ENCODE results near the gene SMIM41.
A peak's percentile ranks its signal among the peaks of the same experiment; 100 is the strongest.

Gene SMIM41

GRCh38 chr12:52146822-52147366 lies 67.4 kb downstream of the SMIM41 start:
- no peaks in the 10 kb centered on the region for H3K9me3 ChIP-seq (ENCODE audit: control insufficient read depth, insufficient read depth, low read length)
- no peaks in the 10 kb centered on the region for H3K36me3 ChIP-seq (ENCODE audit: insufficient read depth, low read length)
- peaks cover 47% of the 10 kb centered on the region for H3K4me1 ChIP-seq (ENCODE audit: insufficient read depth, low read length)
- no peak overlapping the region for H3K9ac ChIP-seq (ENCODE audit: low read depth, low read length)

- no peaks in the 10 kb centered on the region for H3K36me3 ChIP-seq (ENCODE audit: insufficient read depth, low read length)
- H3K9ac ChIP-seq (ENCODE audit: low read depth, low read length): peak overlapping the region; percentile 19; the same call in 1 of the 2 replicates
- H3K9me3 ChIP-seq (ENCODE audit: control insufficient read depth, insufficient read depth, low read length): no peaks in the 10 kb centered on the region
- H3K4me1 ChIP-seq (ENCODE audit: insufficient read depth, low read length): peaks cover 47% of the 10 kb centered on the region
Measured at GRCh38 chr12:52147367-52147963, 68.0 kb downstream of the SMIM41 start.

GRCh38 chr12:52147964-52148463 lies 68.5 kb downstream of the SMIM41 start:
- H3K4me1 ChIP-seq (ENCODE audit: insufficient read depth, low read length): peaks cover 47% of the 10 kb centered on the region
- H3K9ac ChIP-seq (ENCODE audit: low read depth, low read length): peak overlapping the region; percentile 19; the same call in 1 of the 2 replicates

GRCh38 chr12:52148464-52149181 lies 69.1 kb downstream of the SMIM41 start:
- Histone ChIP-seq H3K4me1 (ENCODE audit: insufficient read depth, low read length) (peaks cover 47% of the 10 kb centered on the region), H3K9me3 (ENCODE audit: control insufficient read depth, insufficient read depth, low read length) (no peaks in the 10 kb centered on the region), H3K36me3 (ENCODE audit: insufficient read depth, low read length) (no peaks in the 10 kb centered on the region), H3K9ac (ENCODE audit: low read depth, low read length) (peak overlapping the region; percentile 19; the same call in 1 of the 2 replicates)

More at GRCh38 chr12:52147964-52148463, 68.5 kb downstream of the SMIM41 start:
- no peaks in the 10 kb centered on the region for H3K9me3 ChIP-seq (ENCODE audit: control insufficient read depth, insufficient read depth, low read length)
- no peaks in the 10 kb centered on the region for H3K36me3 ChIP-seq (ENCODE audit: insufficient read depth, low read length)

- peaks cover 43% of the 10 kb centered on the region for H3K4me1 ChIP-seq (ENCODE audit: insufficient read depth, low read length)
- H3K36me3 ChIP-seq (ENCODE audit: insufficient read depth, low read length): no peaks in the 10 kb centered on the region
- no peaks in the 10 kb centered on the region for H3K9me3 ChIP-seq (ENCODE audit: control insufficient read depth, insufficient read depth, low read length)
- H3K9ac ChIP-seq (ENCODE audit: low read depth, low read length): no peak overlapping the region
Measured at GRCh38 chr12:52149182-52149641, 69.7 kb downstream of the SMIM41 start.

- Histone ChIP-seq H3K9ac (ENCODE audit: low read depth, low read length) (no peak overlapping the region), H3K4me1 (ENCODE audit: insufficient read depth, low read length) (peaks cover 43% of the 10 kb centered on the region)
Measured at GRCh38 chr12:52149651-52150241, 70.2 kb downstream of the SMIM41 start.

GRCh38 chr12:52151153-52151836 lies 71.8 kb downstream of the SMIM41 start:
- H3K9ac ChIP-seq (ENCODE audit: low read depth, low read length): no peak overlapping the region
- no peaks in the 10 kb centered on the region for H3K36me3 ChIP-seq (ENCODE audit: insufficient read depth, low read length)
- H3K4me1 ChIP-seq (ENCODE audit: insufficient read depth, low read length): peaks cover 31% of the 10 kb centered on the region
- H3K9me3 ChIP-seq (ENCODE audit: control insufficient read depth, insufficient read depth, low read length): no peaks in the 10 kb centered on the region

More at GRCh38 chr12:52149651-52150241, 70.2 kb downstream of the SMIM41 start:
- Histone ChIP-seq H3K9me3 (ENCODE audit: control insufficient read depth, insufficient read depth, low read length) (no peaks in the 10 kb centered on the region), H3K36me3 (ENCODE audit: insufficient read depth, low read length) (no peaks in the 10 kb centered on the region)

- no peaks in the 10 kb centered on the region for H3K9me3 ChIP-seq (ENCODE audit: control insufficient read depth, insufficient read depth, low read length)
- no peaks in the 10 kb centered on the region for H3K36me3 ChIP-seq (ENCODE audit: insufficient read depth, low read length)
- peaks cover 27% of the 10 kb centered on the region for H3K4me1 ChIP-seq (ENCODE audit: insufficient read depth, low read length)
- H3K9ac ChIP-seq (ENCODE audit: low read depth, low read length): no peak overlapping the region; the same call in 1 of the 2 replicates
Measured at GRCh38 chr12:52151837-52152783, 72.6 kb downstream of the SMIM41 start.

GRCh38 chr12:52152905-52153317 lies 73.4 kb downstream of the SMIM41 start:
- Histone ChIP-seq H3K9me3 (ENCODE audit: control insufficient read depth, insufficient read depth, low read length) (no peaks in the 10 kb centered on the region), H3K36me3 (ENCODE audit: insufficient read depth, low read length) (no peaks in the 10 kb centered on the region), H3K9ac (ENCODE audit: low read depth, low read length) (no peak overlapping the region), H3K4me1 (ENCODE audit: insufficient read depth, low read length) (peaks cover 20% of the 10 kb centered on the region)

- Histone ChIP-seq H3K9ac (ENCODE audit: low read depth, low read length) (no peak overlapping the region), H3K36me3 (ENCODE audit: insufficient read depth, low read length) (no peaks in the 10 kb centered on the region), H3K4me1 (ENCODE audit: insufficient read depth, low read length) (no peaks in the 10 kb centered on the region; the same call in 1 of the 2 replicates), H3K9me3 (ENCODE audit: control insufficient read depth, insufficient read depth, low read length) (no peaks in the 10 kb centered on the region)
Measured at GRCh38 chr12:52155048-52155868, 75.8 kb downstream of the SMIM41 start.

- Histone ChIP-seq H3K9ac (ENCODE audit: low read depth, low read length) (no peak overlapping the region), H3K4me1 (ENCODE audit: insufficient read depth, low read length) (no peaks in the 10 kb centered on the region; the same call in 1 of the 2 replicates), H3K9me3 (ENCODE audit: control insufficient read depth, insufficient read depth, low read length) (no peaks in the 10 kb centered on the region), H3K36me3 (ENCODE audit: insufficient read depth, low read length) (no peaks in the 10 kb centered on the region)
Measured at GRCh38 chr12:52156311-52156710, 76.8 kb downstream of the SMIM41 start.

- H3K36me3 ChIP-seq (ENCODE audit: insufficient read depth, low read length): no peaks in the 10 kb centered on the region
- H3K4me1 ChIP-seq (ENCODE audit: insufficient read depth, low read length): no peaks in the 10 kb centered on the region; the same call in 1 of the 2 replicates
- no peaks in the 10 kb centered on the region for H3K9me3 ChIP-seq (ENCODE audit: control insufficient read depth, insufficient read depth, low read length)
- no peak overlapping the region for H3K9ac ChIP-seq (ENCODE audit: low read depth, low read length)
Measured at GRCh38 chr12:52156757-52157565, 77.5 kb downstream of the SMIM41 start.

All from ES-I3 (cell line).